ENCODE results near the gene RFC3. TPM values are rescaled to one million over a fixed set of nuclear protein-coding genes. Genes with fewer than 3 reads are reported as not detected.

RFC3 gene
- total RNA-seq, 4 donors from 2014 or later: 5.4 to 32.2 (median 8.7) TPM

- H3K27me3 ChIP-seq: no peaks in the 10 kb centered on the region
- H3K36me3 ChIP-seq: no peaks in the 10 kb centered on the region
- TF ChIP-seq POLR2A (IDR thresholded peaks at IDR 0.05): no peak
- no peak for TF ChIP-seq CTCF (IDR thresholded peaks at IDR 0.05)
- no peaks in the 10 kb centered on the region for H3K4me1 ChIP-seq
- no peak for DNase-seq
- H3K4me3 ChIP-seq: no peak overlapping the region
- H3K27ac ChIP-seq: no peak overlapping the region
- no peaks in the 10 kb centered on the region for H3K9me3 ChIP-seq
These were observed 52.2 kb downstream of the RFC3 start for GRCh38 chr13:33870046-33870668.

GRCh38 chr13:33871207-33872004 lies 53.5 kb downstream of the RFC3 start:
- no peak overlapping the region for H3K27ac ChIP-seq

GRCh38 chr13:33872005-33872351 lies 54.0 kb downstream of the RFC3 start:
- H3K9me3 ChIP-seq: no peaks in the 10 kb centered on the region
- DNase-seq: no peak
- H3K36me3 ChIP-seq: no peaks in the 10 kb centered on the region
- no peak overlapping the region for H3K27ac ChIP-seq
- TF ChIP-seq CTCF (IDR thresholded peaks at IDR 0.05): no peak
- TF ChIP-seq POLR2A (IDR thresholded peaks at IDR 0.05): no peak
- H3K27me3 ChIP-seq: no peaks in the 10 kb centered on the region
- H3K4me3 ChIP-seq: no peak overlapping the region
- no peaks in the 10 kb centered on the region for H3K4me1 ChIP-seq

More at GRCh38 chr13:33871207-33872004, 53.5 kb downstream of the RFC3 start:
- no peak for DNase-seq
- no peaks in the 10 kb centered on the region for H3K9me3 ChIP-seq
- H3K4me3 ChIP-seq: no peak overlapping the region
- no peaks in the 10 kb centered on the region for H3K36me3 ChIP-seq
- no peaks in the 10 kb centered on the region for H3K4me1 ChIP-seq
- TF ChIP-seq CTCF (IDR thresholded peaks at IDR 0.05) (no peak), POLR2A (IDR thresholded peaks at IDR 0.05) (no peak)
- no peaks in the 10 kb centered on the region for H3K27me3 ChIP-seq

- DNase-seq: no peak
- H3K4me3 ChIP-seq: no peak overlapping the region
- H3K36me3 ChIP-seq: no peaks in the 10 kb centered on the region
- H3K27ac ChIP-seq: no peak overlapping the region
- no peaks in the 10 kb centered on the region for H3K27me3 ChIP-seq
- H3K4me1 ChIP-seq: no peaks in the 10 kb centered on the region
- no peaks in the 10 kb centered on the region for H3K9me3 ChIP-seq
- TF ChIP-seq CTCF (IDR thresholded peaks at IDR 0.05) (no peak), POLR2A (IDR thresholded peaks at IDR 0.05) (no peak)
These were observed 55.4 kb downstream of the RFC3 start for GRCh38 chr13:33873251-33873908.

GRCh38 chr13:33874871-33875270 lies 56.9 kb downstream of the RFC3 start:
- H3K9me3 ChIP-seq: no peaks in the 10 kb centered on the region
- H3K27me3 ChIP-seq: no peaks in the 10 kb centered on the region
- no peaks in the 10 kb centered on the region for H3K36me3 ChIP-seq
- DNase-seq: no peak
- TF ChIP-seq CTCF (IDR thresholded peaks at IDR 0.05): no peak
- no peak for TF ChIP-seq POLR2A (IDR thresholded peaks at IDR 0.05)
- no peak overlapping the region for H3K4me3 ChIP-seq
- H3K4me1 ChIP-seq: no peaks in the 10 kb centered on the region
- H3K27ac ChIP-seq: no peak overlapping the region

Data from Peyer's patch (tissue), 4 donors.